Measurements from ENCODE around the gene SMC1B. TPM values are rescaled to one million over a fixed set of nuclear protein-coding genes. Genes with fewer than 3 reads are reported as not detected.

Gene SMC1B
- total and polyA plus RNA-seq, 2 of the 8 experiments (the other 6 are each of a cell fraction or from before 2014, with no cell fraction given), result 0.02 TPM; not detected in 1

DNA sequence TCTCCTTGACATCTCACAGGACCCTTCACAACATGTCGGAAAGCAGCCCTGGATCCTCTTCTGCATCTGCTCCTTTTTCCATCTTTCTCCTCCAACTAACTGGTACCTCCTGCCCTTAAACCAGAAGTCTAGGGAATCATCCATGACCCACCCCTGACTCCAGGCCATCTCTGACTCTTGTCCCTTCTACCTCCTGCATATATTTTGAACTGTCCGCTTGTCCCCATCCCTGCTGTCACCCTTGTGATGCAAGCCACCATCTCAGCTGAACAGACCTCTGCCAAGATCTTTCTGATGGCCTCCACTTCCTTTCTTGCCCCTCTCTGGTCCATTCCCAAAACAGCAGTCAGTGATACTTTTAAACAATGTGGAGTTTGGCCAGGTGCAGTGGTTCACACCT lies 7.1 kb upstream of the SMC1B start (continued):
- TF ChIP-seq, protein P1, sequence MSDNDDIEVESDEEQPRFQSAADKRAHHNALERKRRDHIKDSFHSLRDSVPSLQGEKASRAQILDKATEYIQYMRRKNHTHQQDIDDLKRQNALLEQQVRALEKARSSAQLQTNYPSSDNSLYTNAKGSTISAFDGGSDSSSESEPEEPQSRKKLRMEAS (IDR thresholded peaks at IDR 0.05), result no peak
- no peak for TF ChIP-seq YY1 (IDR thresholded peaks at IDR 0.05; ENCODE audit: low read depth, low read length)
